Measurements from ENCODE around the gene LIMS1. TPM values are rescaled to one million over a fixed set of nuclear protein-coding genes. Genes with fewer than 3 reads are reported as not detected.

LIMS1 gene
- total and polyA plus RNA-seq, 9 donors, result 32.6 to 56.4 (median 42.9) TPM

GRCh38 chr2:108583903-108584520 is 49.7 kb downstream of the LIMS1 start:
- H3K9me3 ChIP-seq (replicated peaks; ENCODE audit: control insufficient read depth, low read depth, low read length), result no peaks in the 10 kb centered on the region
- H3K36me3 ChIP-seq (ENCODE audit: control insufficient read depth, insufficient read depth, low read length), result no peaks in the 10 kb centered on the region
- DNase-seq, result peak; percentile 89
- H3K4me1 ChIP-seq (ENCODE audit: control insufficient read depth, insufficient read depth, low read length), result peaks cover 35% of the 10 kb centered on the region
- 64% methylated on average over 3 of the region's 4 CpGs for WGBS (ENCODE audit: insufficient coverage)
- H3K4me3 ChIP-seq (ENCODE audit: low read length), result no peak overlapping the region
- no peaks in the 10 kb centered on the region for H3K27me3 ChIP-seq (ENCODE audit: control insufficient read depth, insufficient read depth, low read length)
- no peak overlapping the region for H3K27ac ChIP-seq (ENCODE audit: low read length)

GRCh38 chr2:108585436-108585835 is 51.2 kb downstream of the LIMS1 start:
- peaks cover 25% of the 10 kb centered on the region for H3K4me1 ChIP-seq (ENCODE audit: control insufficient read depth, insufficient read depth, low read length)

GRCh38 chr2:108586116-108586515 is 51.8 kb downstream of the LIMS1 start:
- Histone ChIP-seq H3K9me3 (replicated peaks; ENCODE audit: control insufficient read depth, low read depth, low read length) (no peaks in the 10 kb centered on the region), H3K36me3 (ENCODE audit: control insufficient read depth, insufficient read depth, low read length) (no peaks in the 10 kb centered on the region), H3K4me1 (ENCODE audit: control insufficient read depth, insufficient read depth, low read length) (peaks cover 25% of the 10 kb centered on the region), H3K4me3 (ENCODE audit: low read length) (no peak overlapping the region), H3K27ac (ENCODE audit: low read length) (peak overlapping the region; percentile 86), H3K27me3 (ENCODE audit: control insufficient read depth, insufficient read depth, low read length) (no peaks in the 10 kb centered on the region)
- no peak for DNase-seq
- WGBS (ENCODE audit: insufficient coverage), result 43% methylated on average over 1 of the region's 7 CpGs

More at GRCh38 chr2:108585436-108585835, 51.2 kb downstream of the LIMS1 start:
- Histone ChIP-seq H3K36me3 (ENCODE audit: control insufficient read depth, insufficient read depth, low read length) (no peaks in the 10 kb centered on the region), H3K27me3 (ENCODE audit: control insufficient read depth, insufficient read depth, low read length) (no peaks in the 10 kb centered on the region), H3K4me3 (ENCODE audit: low read length) (no peak overlapping the region), H3K9me3 (replicated peaks; ENCODE audit: control insufficient read depth, low read depth, low read length) (no peaks in the 10 kb centered on the region), H3K27ac (ENCODE audit: low read length) (no peak overlapping the region)
- no peak for DNase-seq
- WGBS (ENCODE audit: insufficient coverage), result 88% methylated on average over 4 of the region's 4 CpGs

- H3K27ac ChIP-seq (ENCODE audit: low read length), result peak overlapping the region; percentile 86
- H3K36me3 ChIP-seq (ENCODE audit: control insufficient read depth, insufficient read depth, low read length), result no peaks in the 10 kb centered on the region
- H3K4me3 ChIP-seq (ENCODE audit: low read length), result no peak overlapping the region
- DNase-seq, result peak; percentile 88
- H3K27me3 ChIP-seq (ENCODE audit: control insufficient read depth, insufficient read depth, low read length), result no peaks in the 10 kb centered on the region
- WGBS (ENCODE audit: insufficient coverage), result 17% methylated on average over 1 of the region's 5 CpGs
- peaks cover 25% of the 10 kb centered on the region for H3K4me1 ChIP-seq (ENCODE audit: control insufficient read depth, insufficient read depth, low read length)
- H3K9me3 ChIP-seq (replicated peaks; ENCODE audit: control insufficient read depth, low read depth, low read length), result no peaks in the 10 kb centered on the region
Observed at GRCh38 chr2:108586631-108587030, 52.4 kb downstream of the LIMS1 start.

- H3K4me1 ChIP-seq (ENCODE audit: control insufficient read depth, insufficient read depth, low read length), result peaks cover 25% of the 10 kb centered on the region
- DNase-seq, result peak; percentile 69
Observed at GRCh38 chr2:108587621-108588020, 53.4 kb downstream of the LIMS1 start.

GRCh38 chr2:108588070-108588668 is 53.9 kb downstream of the LIMS1 start:
- peak overlapping the region; percentile 86 for H3K27ac ChIP-seq (ENCODE audit: low read length)
- WGBS (ENCODE audit: insufficient coverage), result 90% methylated on average over 2 of the region's 3 CpGs
- H3K9me3 ChIP-seq (replicated peaks; ENCODE audit: control insufficient read depth, low read depth, low read length), result no peaks in the 10 kb centered on the region
- H3K27me3 ChIP-seq (ENCODE audit: control insufficient read depth, insufficient read depth, low read length), result no peaks in the 10 kb centered on the region
- peak; percentile 53 for DNase-seq
- no peak overlapping the region for H3K4me3 ChIP-seq (ENCODE audit: low read length)
- H3K36me3 ChIP-seq (ENCODE audit: control insufficient read depth, insufficient read depth, low read length), result no peaks in the 10 kb centered on the region
- peaks cover 25% of the 10 kb centered on the region for H3K4me1 ChIP-seq (ENCODE audit: control insufficient read depth, insufficient read depth, low read length)

More at GRCh38 chr2:108587621-108588020, 53.4 kb downstream of the LIMS1 start:
- H3K4me3 ChIP-seq (ENCODE audit: low read length), result no peak overlapping the region
- H3K27me3 ChIP-seq (ENCODE audit: control insufficient read depth, insufficient read depth, low read length), result no peaks in the 10 kb centered on the region
- peak overlapping the region; percentile 86 for H3K27ac ChIP-seq (ENCODE audit: low read length)
- WGBS (ENCODE audit: insufficient coverage), result 39% methylated on average over 3 of the region's 6 CpGs
- no peaks in the 10 kb centered on the region for H3K9me3 ChIP-seq (replicated peaks; ENCODE audit: control insufficient read depth, low read depth, low read length)
- no peaks in the 10 kb centered on the region for H3K36me3 ChIP-seq (ENCODE audit: control insufficient read depth, insufficient read depth, low read length)

GRCh38 chr2:108589372-108589771 is 55.1 kb downstream of the LIMS1 start:
- DNase-seq, result no peak
- no peaks in the 10 kb centered on the region for H3K36me3 ChIP-seq (ENCODE audit: control insufficient read depth, insufficient read depth, low read length)
- H3K4me3 ChIP-seq (ENCODE audit: low read length), result no peak overlapping the region
- H3K27me3 ChIP-seq (ENCODE audit: control insufficient read depth, insufficient read depth, low read length), result no peaks in the 10 kb centered on the region
- H3K9me3 ChIP-seq (replicated peaks; ENCODE audit: control insufficient read depth, low read depth, low read length), result no peaks in the 10 kb centered on the region
- H3K27ac ChIP-seq (ENCODE audit: low read length), result no peak overlapping the region
- H3K4me1 ChIP-seq (ENCODE audit: control insufficient read depth, insufficient read depth, low read length), result peaks cover 29% of the 10 kb centered on the region

GRCh38 chr2:108589781-108590180 is 55.5 kb downstream of the LIMS1 start:
- DNase-seq, result no peak
- Histone ChIP-seq H3K36me3 (ENCODE audit: control insufficient read depth, insufficient read depth, low read length) (no peaks in the 10 kb centered on the region), H3K4me3 (ENCODE audit: low read length) (no peak overlapping the region), H3K4me1 (ENCODE audit: control insufficient read depth, insufficient read depth, low read length) (peaks cover 29% of the 10 kb centered on the region), H3K27ac (ENCODE audit: low read length) (no peak overlapping the region), H3K9me3 (replicated peaks; ENCODE audit: control insufficient read depth, low read depth, low read length) (no peaks in the 10 kb centered on the region), H3K27me3 (ENCODE audit: control insufficient read depth, insufficient read depth, low read length) (no peaks in the 10 kb centered on the region)
- no CpG with 5 or more reads among the region's 2 CpGs for WGBS (ENCODE audit: insufficient coverage)

- Histone ChIP-seq H3K9me3 (replicated peaks; ENCODE audit: control insufficient read depth, low read depth, low read length) (no peaks in the 10 kb centered on the region), H3K27ac (ENCODE audit: low read length) (no peak overlapping the region), H3K4me3 (ENCODE audit: low read length) (no peak overlapping the region), H3K27me3 (ENCODE audit: control insufficient read depth, insufficient read depth, low read length) (no peaks in the 10 kb centered on the region), H3K36me3 (ENCODE audit: control insufficient read depth, insufficient read depth, low read length) (no peaks in the 10 kb centered on the region), H3K4me1 (ENCODE audit: control insufficient read depth, insufficient read depth, low read length) (peaks cover 31% of the 10 kb centered on the region)
- 90% methylated on average over 5 of the region's 6 CpGs for WGBS (ENCODE audit: insufficient coverage)
- no peak for DNase-seq
Observed at GRCh38 chr2:108591163-108591562, 56.9 kb downstream of the LIMS1 start.

- Histone ChIP-seq H3K4me3 (ENCODE audit: low read length) (no peak overlapping the region), H3K36me3 (ENCODE audit: control insufficient read depth, insufficient read depth, low read length) (no peaks in the 10 kb centered on the region), H3K4me1 (ENCODE audit: control insufficient read depth, insufficient read depth, low read length) (peaks cover 13% of the 10 kb centered on the region), H3K27ac (ENCODE audit: low read length) (peak overlapping the region; percentile 82), H3K27me3 (ENCODE audit: control insufficient read depth, insufficient read depth, low read length) (no peaks in the 10 kb centered on the region), H3K9me3 (replicated peaks; ENCODE audit: control insufficient read depth, low read depth, low read length) (no peaks in the 10 kb centered on the region)
- DNase-seq, result peak; percentile 79
Observed at GRCh38 chr2:108593547-108594098, 59.4 kb downstream of the LIMS1 start.

All from muscle of leg (tissue), 11 donors.